HepG2 (cell line): ENCODE data around the gene NANOS1. TPM values are rescaled to one million over a fixed set of nuclear protein-coding genes. Genes with fewer than 3 reads are reported as not detected.
A peak's percentile ranks its signal among the peaks of the same experiment; 100 is the strongest.

Source experiments
- ATRX ChIP-seq: sonication (generic); formaldehyde crosslinking; IDR thresholded peaks from 2 replicates; pipeline ENCODE4 v1.4.0; 2020; ENCODE audit warnings: missing genetic modification reagents, borderline replicate concordance
- CHD2 ChIP-seq: IDR thresholded peaks from 2 replicates; pipeline ENCODE4 v1.6.1; 2011; ENCODE audit warnings: low read depth, low read length, improper control_type of control experiment
- DNMT3B ChIP-seq: conservative IDR thresholded peaks from 2 replicates; pipeline ENCODE4 v1.6.1; 2016; ENCODE audit warnings: missing biosample characterization, control low read depth
- HOXA3 ChIP-seq: sonication (generic); formaldehyde crosslinking; IDR thresholded peaks from 2 replicates; pipeline ENCODE4 v1.5.0; 2020; ENCODE audit warnings: missing genetic modification reagents
- KDM1A ChIP-seq: IDR thresholded peaks from 2 replicates; pipeline ENCODE4 v1.6.1; 2016; ENCODE audit warnings: missing compliant biosample characterization
- NR2F2 ChIP-seq: IDR thresholded peaks from 2 replicates; pipeline ENCODE4 v1.6.1; 2012; ENCODE audit warnings: low read depth, inconsistent platforms, borderline replicate concordance
- REXO4 ChIP-seq: sonication (generic); formaldehyde crosslinking; IDR thresholded peaks from 2 replicates; pipeline ENCODE4 v1.8.0; 2022; ENCODE audit warnings: missing genetic modification reagents, mild to moderate bottlenecking, borderline replicate concordance
- U2AF1 ChIP-seq: fragments of 200-400 bp; formaldehyde crosslinking; optimal IDR thresholded peaks from 2 replicates; pipeline ENCODE3; 2017; ENCODE audit warnings: mild to moderate bottlenecking, low read depth, low read length
- ZMYM3 ChIP-seq: sonication (generic); formaldehyde crosslinking; IDR thresholded peaks from 2 replicates; pipeline ENCODE4 v1.5.1; 2020; ENCODE audit warnings: mild to moderate bottlenecking, missing genetic modification reagents
- ZNF18 ChIP-seq: sonication (generic); formaldehyde crosslinking; IDR thresholded peaks from 2 replicates; pipeline ENCODE4 v1.8.0; 2022; ENCODE audit warnings: mild to moderate bottlenecking, missing genetic modification reagents; ENCODE audit not compliant: insufficient replicate concordance
- ZNF800 ChIP-seq: sonication (generic); formaldehyde crosslinking; IDR thresholded peaks from 2 replicates; pipeline ENCODE4 v1.4.0; 2020; ENCODE audit warnings: missing genetic modification reagents
- polyA plus RNA-seq, 8 experiments: library from polyadenylated mRNA; depleted of rRNA in 3 of 8; stranded (reverse) in 7 of 8; unstranded in 1 of 8; fragments of >200 nt; fragmentation: Illumina TruSeq in 4 of 8; extraction: Trizol in 4 of 8; gene quantifications; 2 replicates each; pipeline versions ENCODE4 v1.2.1 to v1.2.3, GENCODE V29; 2011 to 2016; ENCODE audit warnings: low read depth in 4 of 8, missing spikeins in 1 of 8, mixed read lengths in 1 of 8; ENCODE audit not compliant: insufficient read depth in 1 of 8
- total RNA-seq, 5 experiments: library from RNA; depleted of rRNA; stranded (reverse); fragments of >200 nt; fragmentation: Illumina TruSeq; extraction: Trizol; gene quantifications; 2 replicates each; pipeline ENCODE4 v1.2.3, GENCODE V29; 2016; ENCODE audit warnings: low read depth in 1 of 5
- TF ChIP-seq, protein P1 (sequence below): sonication (generic); formaldehyde crosslinking; IDR thresholded peaks from 2 replicates; pipeline ENCODE4 v1.4.0; 2020; ENCODE audit warnings: missing genetic modification reagents, borderline replicate concordance
- TF ChIP-seq, protein P2 (sequence below): sonication (generic); formaldehyde crosslinking; IDR thresholded peaks from 2 replicates; pipeline ENCODE4 v1.4.0; 2020; ENCODE audit warnings: mild to moderate bottlenecking, low read depth, missing genetic modification reagents
- TF ChIP-seq, protein P3 (sequence below): fragments of 450-650 bp; IDR thresholded peaks from 2 replicates; pipeline ENCODE4 v1.6.1; 2017
- TF ChIP-seq, protein P4 (sequence below): sonication (generic); formaldehyde crosslinking; IDR thresholded peaks from 2 replicates; pipeline ENCODE4 v1.4.0; 2020; ENCODE audit warnings: mild to moderate bottlenecking, missing genetic modification reagents

NANOS1 gene
- total and polyA plus RNA-seq, 2 of the 13 experiments (the other 11 are each of a cell fraction or from before 2014, with no cell fraction given), result 1.7 to 2.2 TPM

DNA sequence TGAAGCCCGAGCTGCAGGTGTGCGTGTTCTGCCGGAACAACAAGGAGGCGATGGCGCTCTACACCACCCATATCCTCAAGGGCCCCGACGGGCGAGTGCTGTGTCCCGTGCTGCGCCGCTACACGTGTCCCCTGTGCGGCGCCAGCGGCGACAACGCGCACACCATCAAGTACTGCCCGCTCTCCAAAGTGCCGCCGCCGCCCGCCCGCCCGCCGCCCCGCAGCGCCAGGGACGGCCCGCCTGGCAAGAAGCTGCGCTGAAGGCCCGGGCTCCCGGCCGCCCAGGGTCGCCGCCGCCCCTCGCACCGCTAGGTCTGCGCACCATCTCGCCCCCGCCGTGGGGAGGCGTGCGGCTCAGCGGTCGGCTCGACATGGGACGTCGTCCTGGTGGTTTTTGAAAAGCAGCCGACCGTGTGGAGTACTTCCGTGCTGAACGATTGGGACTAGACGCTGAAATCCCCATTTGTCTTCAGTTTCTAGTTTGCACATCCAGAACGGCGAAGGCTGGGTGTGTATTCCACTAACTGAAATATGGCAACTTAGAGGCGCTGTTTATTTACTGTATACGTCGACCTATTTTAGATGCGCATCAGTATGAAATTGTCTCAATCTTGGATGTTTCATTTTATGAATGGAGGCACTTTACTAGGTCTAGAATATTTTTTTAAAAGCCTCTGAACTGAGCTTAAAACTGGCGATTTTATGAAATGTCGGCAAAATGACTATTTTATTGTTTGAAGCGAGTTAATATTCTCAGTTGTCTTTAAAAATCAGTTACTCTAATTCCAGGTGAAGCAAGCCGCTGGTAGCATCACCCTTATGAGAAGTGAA, 1.1 kb downstream of the NANOS1 start (continued):
- TF ChIP-seq, protein P1, sequence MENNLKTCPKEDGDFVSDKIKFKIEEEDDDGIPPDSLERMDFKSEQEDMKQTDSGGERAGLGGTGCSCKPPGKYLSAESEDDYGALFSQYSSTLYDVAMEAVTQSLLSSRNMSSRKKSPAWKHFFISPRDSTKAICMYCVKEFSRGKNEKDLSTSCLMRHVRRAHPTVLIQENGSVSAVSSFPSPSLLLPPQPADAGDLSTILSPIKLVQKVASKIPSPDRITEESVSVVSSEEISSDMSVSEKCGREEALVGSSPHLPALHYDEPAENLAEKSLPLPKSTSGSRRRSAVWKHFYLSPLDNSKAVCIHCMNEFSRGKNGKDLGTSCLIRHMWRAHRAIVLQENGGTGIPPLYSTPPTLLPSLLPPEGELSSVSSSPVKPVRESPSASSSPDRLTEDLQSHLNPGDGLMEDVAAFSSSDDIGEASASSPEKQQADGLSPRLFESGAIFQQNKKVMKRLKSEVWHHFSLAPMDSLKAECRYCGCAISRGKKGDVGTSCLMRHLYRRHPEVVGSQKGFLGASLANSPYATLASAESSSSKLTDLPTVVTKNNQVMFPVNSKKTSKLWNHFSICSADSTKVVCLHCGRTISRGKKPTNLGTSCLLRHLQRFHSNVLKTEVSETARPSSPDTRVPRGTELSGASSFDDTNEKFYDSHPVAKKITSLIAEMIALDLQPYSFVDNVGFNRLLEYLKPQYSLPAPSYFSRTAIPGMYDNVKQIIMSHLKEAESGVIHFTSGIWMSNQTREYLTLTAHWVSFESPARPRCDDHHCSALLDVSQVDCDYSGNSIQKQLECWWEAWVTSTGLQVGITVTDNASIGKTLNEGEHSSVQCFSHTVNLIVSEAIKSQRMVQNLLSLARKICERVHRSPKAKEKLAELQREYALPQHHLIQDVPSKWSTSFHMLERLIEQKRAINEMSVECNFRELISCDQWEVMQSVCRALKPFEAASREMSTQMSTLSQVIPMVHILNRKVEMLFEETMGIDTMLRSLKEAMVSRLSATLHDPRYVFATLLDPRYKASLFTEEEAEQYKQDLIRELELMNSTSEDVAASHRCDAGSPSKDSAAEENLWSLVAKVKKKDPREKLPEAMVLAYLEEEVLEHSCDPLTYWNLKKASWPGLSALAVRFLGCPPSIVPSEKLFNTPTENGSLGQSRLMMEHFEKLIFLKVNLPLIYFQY, result no peak
- TF ChIP-seq ZNF18 (peak; percentile 35), U2AF1 (no peak), NR2F2 (no peak), ZMYM3 (CRISPR knock-in tag) (no peak), ZNF800 (CRISPR knock-in tag) (peak; percentile 77), CHD2 (no peak), HOXA3 (CRISPR knock-in tag) (0 out of 2 replicates have a peak, but pooled peaks have one; percentile 43), KDM1A (CRISPR knock-in tag) (no peak), ATRX (no peak), REXO4 (CRISPR knock-in tag) (no peak), DNMT3B (no peak)
- TF ChIP-seq, protein P2, sequence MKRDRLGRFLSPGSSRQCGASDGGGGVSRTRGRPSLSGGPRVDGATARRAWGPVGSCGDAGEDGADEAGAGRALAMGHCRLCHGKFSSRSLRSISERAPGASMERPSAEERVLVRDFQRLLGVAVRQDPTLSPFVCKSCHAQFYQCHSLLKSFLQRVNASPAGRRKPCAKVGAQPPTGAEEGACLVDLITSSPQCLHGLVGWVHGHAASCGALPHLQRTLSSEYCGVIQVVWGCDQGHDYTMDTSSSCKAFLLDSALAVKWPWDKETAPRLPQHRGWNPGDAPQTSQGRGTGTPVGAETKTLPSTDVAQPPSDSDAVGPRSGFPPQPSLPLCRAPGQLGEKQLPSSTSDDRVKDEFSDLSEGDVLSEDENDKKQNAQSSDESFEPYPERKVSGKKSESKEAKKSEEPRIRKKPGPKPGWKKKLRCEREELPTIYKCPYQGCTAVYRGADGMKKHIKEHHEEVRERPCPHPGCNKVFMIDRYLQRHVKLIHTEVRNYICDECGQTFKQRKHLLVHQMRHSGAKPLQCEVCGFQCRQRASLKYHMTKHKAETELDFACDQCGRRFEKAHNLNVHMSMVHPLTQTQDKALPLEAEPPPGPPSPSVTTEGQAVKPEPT (CRISPR knock-in tag), result no peak
- TF ChIP-seq, protein P3, sequence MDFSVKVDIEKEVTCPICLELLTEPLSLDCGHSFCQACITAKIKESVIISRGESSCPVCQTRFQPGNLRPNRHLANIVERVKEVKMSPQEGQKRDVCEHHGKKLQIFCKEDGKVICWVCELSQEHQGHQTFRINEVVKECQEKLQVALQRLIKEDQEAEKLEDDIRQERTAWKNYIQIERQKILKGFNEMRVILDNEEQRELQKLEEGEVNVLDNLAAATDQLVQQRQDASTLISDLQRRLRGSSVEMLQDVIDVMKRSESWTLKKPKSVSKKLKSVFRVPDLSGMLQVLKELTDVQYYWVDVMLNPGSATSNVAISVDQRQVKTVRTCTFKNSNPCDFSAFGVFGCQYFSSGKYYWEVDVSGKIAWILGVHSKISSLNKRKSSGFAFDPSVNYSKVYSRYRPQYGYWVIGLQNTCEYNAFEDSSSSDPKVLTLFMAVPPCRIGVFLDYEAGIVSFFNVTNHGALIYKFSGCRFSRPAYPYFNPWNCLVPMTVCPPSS, result no peak
- TF ChIP-seq, protein P4, sequence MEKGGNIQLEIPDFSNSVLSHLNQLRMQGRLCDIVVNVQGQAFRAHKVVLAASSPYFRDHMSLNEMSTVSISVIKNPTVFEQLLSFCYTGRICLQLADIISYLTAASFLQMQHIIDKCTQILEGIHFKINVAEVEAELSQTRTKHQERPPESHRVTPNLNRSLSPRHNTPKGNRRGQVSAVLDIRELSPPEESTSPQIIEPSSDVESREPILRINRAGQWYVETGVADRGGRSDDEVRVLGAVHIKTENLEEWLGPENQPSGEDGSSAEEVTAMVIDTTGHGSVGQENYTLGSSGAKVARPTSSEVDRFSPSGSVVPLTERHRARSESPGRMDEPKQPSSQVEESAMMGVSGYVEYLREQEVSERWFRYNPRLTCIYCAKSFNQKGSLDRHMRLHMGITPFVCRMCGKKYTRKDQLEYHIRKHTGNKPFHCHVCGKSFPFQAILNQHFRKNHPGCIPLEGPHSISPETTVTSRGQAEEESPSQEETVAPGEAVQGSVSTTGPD (CRISPR knock-in tag), result no peak
